Liver (tissue), 9 donors: ENCODE results near the gene USP11. TPM values are rescaled to one million over a fixed set of nuclear protein-coding genes. Genes with fewer than 3 reads are reported as not detected.

Experiments
- DNase-seq: peaks from one replicate; pipeline ENCODE4 v3.0.0-alpha.2; 2017; ENCODE audit warnings: low spot score
- H3K27ac ChIP-seq, 2 donors: one replicate each; pipeline ENCODE4 v1.7.0; 2013; ENCODE audit warnings: inconsistent platforms in 2 of 2, low read length in 2 of 2, control low read depth in 1 of 2, low read depth in 1 of 2, mild to moderate bottlenecking in 1 of 2
- H3K27me3 ChIP-seq, 4 donors: one replicate each; pipeline versions ENCODE4 v1.6.1 to v1.7.0; 2013; ENCODE audit warnings: low read length in 3 of 4, inconsistent platforms in 1 of 4, mild to moderate bottlenecking in 1 of 4, moderate library complexity in 1 of 4; ENCODE audit not compliant: control insufficient read depth in 4 of 4, insufficient read depth in 4 of 4
- H3K36me3 ChIP-seq, 4 donors: one replicate each; pipeline versions ENCODE4 v1.6.1 to v1.7.0; 2013; ENCODE audit warnings: low read length in 3 of 4, mild to moderate bottlenecking in 3 of 4, low read depth in 1 of 4, moderate library complexity in 1 of 4; ENCODE audit not compliant: control insufficient read depth in 4 of 4, insufficient read depth in 3 of 4
- H3K4me1 ChIP-seq, 4 donors: one replicate each; pipeline versions ENCODE4 v1.6.1 to v1.7.0; 2013; ENCODE audit warnings: low read length in 3 of 4, mild to moderate bottlenecking in 3 of 4, moderate library complexity in 1 of 4; ENCODE audit not compliant: control insufficient read depth in 4 of 4, insufficient read depth in 4 of 4
- H3K4me3 ChIP-seq, 3 donors: one replicate each; pipeline versions ENCODE4 v1.6.1 to v1.7.0; 2013; ENCODE audit warnings: low read length in 3 of 3, control low read depth in 1 of 3, low read depth in 1 of 3, mild to moderate bottlenecking in 1 of 3
- H3K9ac ChIP-seq, 2 donors: one replicate each; pipeline ENCODE4 v1.7.0; 2013; ENCODE audit warnings: low read length in 2 of 2, mild to moderate bottlenecking in 2 of 2, moderate library complexity in 2 of 2, control low read depth in 1 of 2, low read depth in 1 of 2
- H3K9me3 ChIP-seq, 4 donors: one replicate each; pipeline versions ENCODE4 v1.6.1 to v1.7.0; 2013; ENCODE audit warnings: low read length in 3 of 4; ENCODE audit not compliant: control insufficient read depth in 4 of 4
- EGR1 ChIP-seq, 2 donors: IDR thresholded peaks; 2 replicates each; pipeline ENCODE4 v1.6.1; 2016 to 2018; ENCODE audit warnings: antibody characterized with exemption in 2 of 2, low read depth in 2 of 2
- FOXA1 ChIP-seq: IDR thresholded peaks from 2 replicates; pipeline ENCODE4 v1.6.1; 2016; ENCODE audit warnings: antibody characterized with exemption
- FOXA2 ChIP-seq: IDR thresholded peaks from 2 replicates; pipeline ENCODE4 v1.6.1; 2016; ENCODE audit warnings: antibody characterized with exemption
- GABPA ChIP-seq, 2 donors: IDR thresholded peaks in 1 of 2; conservative IDR thresholded peaks in 1 of 2; 2 replicates each; pipeline ENCODE4 v1.6.1; 2016; ENCODE audit warnings: antibody characterized with exemption in 2 of 2, mild to moderate bottlenecking in 1 of 2, moderate library complexity in 1 of 2
- HNF4A ChIP-seq, 2 donors: conservative IDR thresholded peaks; 2 replicates each; pipeline ENCODE4 v1.6.1; 2016; ENCODE audit warnings: antibody characterized with exemption in 2 of 2, mild to moderate bottlenecking in 2 of 2
- HNF4G ChIP-seq: IDR thresholded peaks from 2 replicates; pipeline ENCODE4 v1.6.1; 2016; ENCODE audit warnings: antibody characterized with exemption
- JUND ChIP-seq, 2 donors: IDR thresholded peaks; 2 replicates each; pipeline ENCODE4 v1.6.1; 2016; ENCODE audit warnings: antibody characterized with exemption in 2 of 2
- RXRA ChIP-seq, 2 donors: IDR thresholded peaks; 2 replicates each; pipeline ENCODE4 v1.6.1; 2017 to 2018; ENCODE audit warnings: antibody characterized with exemption in 2 of 2, mild to moderate bottlenecking in 1 of 2
- SP1 ChIP-seq: IDR thresholded peaks from 2 replicates; pipeline ENCODE4 v1.6.1; 2018; ENCODE audit warnings: antibody characterized with exemption, mild to moderate bottlenecking
- TAF1 ChIP-seq: conservative IDR thresholded peaks from 2 replicates; pipeline ENCODE4 v1.6.1; 2016; ENCODE audit warnings: antibody characterized with exemption, mild to moderate bottlenecking
- YY1 ChIP-seq: IDR thresholded peaks from 2 replicates; pipeline ENCODE4 v1.6.1; 2016; ENCODE audit warnings: antibody characterized with exemption, mild to moderate bottlenecking
- WGBS: extraction: QIAGEN DNeasy Blood & Tissue Kit; methylation state at CpG from one replicate; pipeline ENCODE4 v1.1.7; 2013; 5-methylcytosine and 5-hydroxymethylcytosine counted together
- polyA plus RNA-seq, 2 donors: library from polyadenylated mRNA; stranded (reverse) in 1 of 2; unstranded in 1 of 2; fragments of 200-250 nt in 1 of 2; fragments of >200 nt in 1 of 2; fragmentation: Nextera tagmentation in 1 of 2; extraction: Ambion mirVana in 1 of 2; gene quantifications; one replicate each; pipeline versions ENCODE4 v1.2.1 to v1.2.3, GENCODE V29; 2013 to 2015
- total RNA-seq, 2 donors: library from RNA; depleted of rRNA; stranded (reverse); fragments of >200 nt; gene quantifications; one replicate each; pipeline ENCODE4 v1.2.3, GENCODE V29; 2014
- TF ChIP-seq, protein P1 (sequence below): IDR thresholded peaks from 2 replicates; pipeline ENCODE4 v1.6.1; 2016; ENCODE audit warnings: antibody characterized with exemption
- TF ChIP-seq, protein P2 (sequence below): IDR thresholded peaks from 2 replicates; pipeline ENCODE4 v1.6.1; 2016; ENCODE audit warnings: antibody characterized with exemption, mild to moderate bottlenecking
- TF ChIP-seq, protein P3 (sequence below): IDR thresholded peaks from 2 replicates; pipeline ENCODE4 v1.6.1; 2016; ENCODE audit warnings: antibody characterized with exemption
- TF ChIP-seq, protein P4 (sequence below): fragments of 150-350 bp; IDR thresholded peaks from 2 replicates; pipeline ENCODE4 v1.5.1; 2017; ENCODE audit warnings: improper control_type of control experiment, low read depth, low read length; ENCODE audit not compliant: missing input control
- TF ChIP-seq, protein P5 (sequence below): IDR thresholded peaks from 2 replicates; pipeline ENCODE4 v1.6.1; 2016; ENCODE audit warnings: antibody characterized with exemption
- donor health status: healthy.
- donor health status: healthy.
- donor health status: healthy.
- donor health status: healthy.
- donor health status: healthy.

Gene USP11
- total and polyA plus RNA-seq, 4 donors = 9.6 to 24.3 (median 11.1) TPM

DNA sequence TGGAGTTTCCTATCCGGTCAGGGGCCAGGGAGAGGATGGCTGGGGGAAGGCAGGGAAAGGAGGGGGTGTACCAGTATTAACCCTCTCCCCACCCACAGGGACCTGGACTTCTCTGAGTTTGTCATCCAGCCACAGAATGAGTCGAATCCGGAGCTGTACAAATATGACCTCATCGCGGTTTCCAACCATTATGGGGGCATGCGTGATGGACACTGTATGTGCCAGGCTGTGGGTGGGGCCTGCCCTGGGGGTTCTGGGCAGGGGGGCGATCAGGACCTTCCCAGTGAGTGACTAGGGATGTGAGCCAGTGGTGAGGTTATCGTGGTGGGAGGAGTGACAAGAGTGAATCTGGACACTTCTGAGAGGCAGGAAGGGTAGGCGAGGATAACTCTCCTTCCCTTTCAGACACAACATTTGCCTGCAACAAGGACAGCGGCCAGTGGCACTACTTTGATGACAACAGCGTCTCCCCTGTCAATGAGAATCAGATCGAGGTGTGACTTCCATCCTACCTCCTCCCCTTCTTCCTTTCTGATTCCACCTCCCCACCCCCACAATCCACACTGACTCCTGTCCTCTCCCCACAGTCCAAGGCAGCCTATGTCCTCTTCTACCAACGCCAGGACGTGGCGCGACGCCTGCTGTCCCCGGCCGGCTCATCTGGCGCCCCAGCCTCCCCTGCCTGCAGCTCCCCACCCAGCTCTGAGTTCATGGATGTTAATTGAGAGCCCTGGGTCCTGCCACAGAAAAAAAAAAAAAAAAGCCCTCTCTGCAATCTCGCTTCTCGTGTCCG, 14.6 kb downstream of the USP11 start:
- H3K9ac ChIP-seq = no peak overlapping the region
- TF ChIP-seq, protein P1, sequence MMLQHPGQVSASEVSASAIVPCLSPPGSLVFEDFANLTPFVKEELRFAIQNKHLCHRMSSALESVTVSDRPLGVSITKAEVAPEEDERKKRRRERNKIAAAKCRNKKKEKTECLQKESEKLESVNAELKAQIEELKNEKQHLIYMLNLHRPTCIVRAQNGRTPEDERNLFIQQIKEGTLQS = no peak
- TF ChIP-seq, protein P2, sequence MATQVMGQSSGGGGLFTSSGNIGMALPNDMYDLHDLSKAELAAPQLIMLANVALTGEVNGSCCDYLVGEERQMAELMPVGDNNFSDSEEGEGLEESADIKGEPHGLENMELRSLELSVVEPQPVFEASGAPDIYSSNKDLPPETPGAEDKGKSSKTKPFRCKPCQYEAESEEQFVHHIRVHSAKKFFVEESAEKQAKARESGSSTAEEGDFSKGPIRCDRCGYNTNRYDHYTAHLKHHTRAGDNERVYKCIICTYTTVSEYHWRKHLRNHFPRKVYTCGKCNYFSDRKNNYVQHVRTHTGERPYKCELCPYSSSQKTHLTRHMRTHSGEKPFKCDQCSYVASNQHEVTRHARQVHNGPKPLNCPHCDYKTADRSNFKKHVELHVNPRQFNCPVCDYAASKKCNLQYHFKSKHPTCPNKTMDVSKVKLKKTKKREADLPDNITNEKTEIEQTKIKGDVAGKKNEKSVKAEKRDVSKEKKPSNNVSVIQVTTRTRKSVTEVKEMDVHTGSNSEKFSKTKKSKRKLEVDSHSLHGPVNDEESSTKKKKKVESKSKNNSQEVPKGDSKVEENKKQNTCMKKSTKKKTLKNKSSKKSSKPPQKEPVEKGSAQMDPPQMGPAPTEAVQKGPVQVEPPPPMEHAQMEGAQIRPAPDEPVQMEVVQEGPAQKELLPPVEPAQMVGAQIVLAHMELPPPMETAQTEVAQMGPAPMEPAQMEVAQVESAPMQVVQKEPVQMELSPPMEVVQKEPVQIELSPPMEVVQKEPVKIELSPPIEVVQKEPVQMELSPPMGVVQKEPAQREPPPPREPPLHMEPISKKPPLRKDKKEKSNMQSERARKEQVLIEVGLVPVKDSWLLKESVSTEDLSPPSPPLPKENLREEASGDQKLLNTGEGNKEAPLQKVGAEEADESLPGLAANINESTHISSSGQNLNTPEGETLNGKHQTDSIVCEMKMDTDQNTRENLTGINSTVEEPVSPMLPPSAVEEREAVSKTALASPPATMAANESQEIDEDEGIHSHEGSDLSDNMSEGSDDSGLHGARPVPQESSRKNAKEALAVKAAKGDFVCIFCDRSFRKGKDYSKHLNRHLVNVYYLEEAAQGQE = no peak
- TF ChIP-seq HNF4A (conservative IDR thresholded peaks at IDR 0.05) (no peak), EGR1 (IDR thresholded peaks at IDR 0.05; ENCODE audit: low read depth in 2 of 2) (no peak), FOXA1 (no peak), JUND (IDR thresholded peaks at IDR 0.05) (no peak), GABPA (IDR thresholded peaks at IDR 0.05 in 1 of 2, conservative IDR thresholded peaks at IDR 0.05 in 1 of 2) (no peak), FOXA2 (no peak), YY1 (no peak), HNF4G (no peak)
- TF ChIP-seq, protein P3, sequence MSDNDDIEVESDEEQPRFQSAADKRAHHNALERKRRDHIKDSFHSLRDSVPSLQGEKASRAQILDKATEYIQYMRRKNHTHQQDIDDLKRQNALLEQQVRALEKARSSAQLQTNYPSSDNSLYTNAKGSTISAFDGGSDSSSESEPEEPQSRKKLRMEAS = no peak
- TF ChIP-seq, protein P4, sequence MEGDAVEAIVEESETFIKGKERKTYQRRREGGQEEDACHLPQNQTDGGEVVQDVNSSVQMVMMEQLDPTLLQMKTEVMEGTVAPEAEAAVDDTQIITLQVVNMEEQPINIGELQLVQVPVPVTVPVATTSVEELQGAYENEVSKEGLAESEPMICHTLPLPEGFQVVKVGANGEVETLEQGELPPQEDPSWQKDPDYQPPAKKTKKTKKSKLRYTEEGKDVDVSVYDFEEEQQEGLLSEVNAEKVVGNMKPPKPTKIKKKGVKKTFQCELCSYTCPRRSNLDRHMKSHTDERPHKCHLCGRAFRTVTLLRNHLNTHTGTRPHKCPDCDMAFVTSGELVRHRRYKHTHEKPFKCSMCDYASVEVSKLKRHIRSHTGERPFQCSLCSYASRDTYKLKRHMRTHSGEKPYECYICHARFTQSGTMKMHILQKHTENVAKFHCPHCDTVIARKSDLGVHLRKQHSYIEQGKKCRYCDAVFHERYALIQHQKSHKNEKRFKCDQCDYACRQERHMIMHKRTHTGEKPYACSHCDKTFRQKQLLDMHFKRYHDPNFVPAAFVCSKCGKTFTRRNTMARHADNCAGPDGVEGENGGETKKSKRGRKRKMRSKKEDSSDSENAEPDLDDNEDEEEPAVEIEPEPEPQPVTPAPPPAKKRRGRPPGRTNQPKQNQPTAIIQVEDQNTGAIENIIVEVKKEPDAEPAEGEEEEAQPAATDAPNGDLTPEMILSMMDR = no peak
- TF ChIP-seq, protein P5, sequence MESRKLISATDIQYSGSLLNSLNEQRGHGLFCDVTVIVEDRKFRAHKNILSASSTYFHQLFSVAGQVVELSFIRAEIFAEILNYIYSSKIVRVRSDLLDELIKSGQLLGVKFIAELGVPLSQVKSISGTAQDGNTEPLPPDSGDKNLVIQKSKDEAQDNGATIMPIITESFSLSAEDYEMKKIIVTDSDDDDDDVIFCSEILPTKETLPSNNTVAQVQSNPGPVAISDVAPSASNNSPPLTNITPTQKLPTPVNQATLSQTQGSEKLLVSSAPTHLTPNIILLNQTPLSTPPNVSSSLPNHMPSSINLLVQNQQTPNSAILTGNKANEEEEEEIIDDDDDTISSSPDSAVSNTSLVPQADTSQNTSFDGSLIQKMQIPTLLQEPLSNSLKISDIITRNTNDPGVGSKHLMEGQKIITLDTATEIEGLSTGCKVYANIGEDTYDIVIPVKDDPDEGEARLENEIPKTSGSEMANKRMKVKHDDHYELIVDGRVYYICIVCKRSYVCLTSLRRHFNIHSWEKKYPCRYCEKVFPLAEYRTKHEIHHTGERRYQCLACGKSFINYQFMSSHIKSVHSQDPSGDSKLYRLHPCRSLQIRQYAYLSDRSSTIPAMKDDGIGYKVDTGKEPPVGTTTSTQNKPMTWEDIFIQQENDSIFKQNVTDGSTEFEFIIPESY = no peak
- H3K27ac ChIP-seq = no peak overlapping the region
- no peaks in the 10 kb centered on the region for H3K27me3 ChIP-seq
- H3K4me3 ChIP-seq = no peak overlapping the region
- peaks cover 0 to 18% (median 8%) of the 10 kb centered on the region in 4 donors for H3K36me3 ChIP-seq
- H3K4me1 ChIP-seq = no peaks in the 10 kb centered on the region
- H3K9me3 ChIP-seq = no peaks in the 10 kb centered on the region
- no peak for DNase-seq
- WGBS = 92% methylated on average over 23 of the region's 23 CpGs

DNA sequence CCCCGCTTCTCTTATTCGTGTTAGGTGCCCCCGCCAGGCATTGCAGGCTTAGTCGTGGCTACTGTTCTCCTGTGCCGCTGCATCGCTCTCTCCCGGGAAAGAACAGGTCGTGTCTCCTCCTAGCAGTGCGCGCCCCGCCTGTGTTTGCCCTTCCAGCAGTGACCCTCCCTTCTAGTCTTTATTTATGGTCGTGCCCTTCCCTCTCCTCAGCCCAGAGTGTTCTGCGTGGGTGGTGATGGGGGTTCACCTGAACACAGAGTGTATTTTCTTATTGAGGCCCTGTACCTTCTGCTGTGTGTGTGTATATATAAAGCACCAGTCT, 15.2 kb downstream of the USP11 start:
- no peaks in the 10 kb centered on the region for H3K4me1 ChIP-seq
- DNase-seq = no peak
- peaks cover 0 to 15% (median 7%) of the 10 kb centered on the region in 4 donors for H3K36me3 ChIP-seq
- H3K9me3 ChIP-seq = no peaks in the 10 kb centered on the region
- H3K27me3 ChIP-seq = no peaks in the 10 kb centered on the region
- no peak overlapping the region for H3K27ac ChIP-seq
- H3K4me3 ChIP-seq = no peak overlapping the region
- TF ChIP-seq SP1 (no peak), TAF1 (no peak), FOXA2 (no peak), RXRA (IDR thresholded peaks at IDR 0.05) (no peak), GABPA (IDR thresholded peaks at IDR 0.05 in 1 of 2, conservative IDR thresholded peaks at IDR 0.05 in 1 of 2) (no peak)
- H3K9ac ChIP-seq = no peak overlapping the region
- 89% methylated on average over 13 of the region's 13 CpGs for WGBS
